WERI-Rb-1 (cell line): ENCODE results near the gene LIN7B.
"Not testable (repeated sequence)": the region's sequence is repeated elsewhere in the genome, so short reads cannot be mapped to it uniquely, and the experiment has no call there.

ENCODE experiments used
- DNase-seq: peaks from one replicate; pipeline ENCODE4 v3.0.0-alpha.2; 2020
- H3K27ac ChIP-seq: fragments of 250-450 bp; sonication (Bioruptor Pico); 2 replicates; pipeline ENCODE4 v1.5.1; 2020; ENCODE audit warnings: mild to moderate bottlenecking, moderate library complexity
- H3K27me3 ChIP-seq: fragments of 250-450 bp; sonication (Bioruptor Pico); 2 replicates; pipeline ENCODE4 v1.5.1; 2021; ENCODE audit warnings: mild to moderate bottlenecking, low read depth, moderate library complexity; ENCODE audit not compliant: insufficient read depth, severe bottlenecking
- H3K36me3 ChIP-seq: fragments of 250-450 bp; sonication (Bioruptor Pico); 2 replicates; pipeline ENCODE4 v1.5.1; 2020; ENCODE audit warnings: mild to moderate bottlenecking, moderate library complexity
- H3K4me3 ChIP-seq: 2 replicates; pipeline ENCODE4 v1.5.1; 2011; ENCODE audit warnings: low read depth, mild to moderate bottlenecking, control low read depth, low read length
- H3K9me3 ChIP-seq: fragments of 250-450 bp; sonication (Bioruptor Pico); 2 replicates; pipeline ENCODE4 v1.5.1; 2021; ENCODE audit warnings: mild to moderate bottlenecking, moderate library complexity; ENCODE audit not compliant: severe bottlenecking
- TF ChIP-seq, protein P1 (sequence below): IDR thresholded peaks from 2 replicates; pipeline ENCODE4 v1.5.1; 2011; ENCODE audit warnings: low read depth, mild to moderate bottlenecking, control low read depth, inconsistent platforms, low read length

Gene LIN7B

GRCh38 chr19:49141352-49141751 is 27.2 kb downstream of the LIN7B start:
- no peaks in the 10 kb centered on the region for H3K9me3 ChIP-seq
- TF ChIP-seq, protein P1, sequence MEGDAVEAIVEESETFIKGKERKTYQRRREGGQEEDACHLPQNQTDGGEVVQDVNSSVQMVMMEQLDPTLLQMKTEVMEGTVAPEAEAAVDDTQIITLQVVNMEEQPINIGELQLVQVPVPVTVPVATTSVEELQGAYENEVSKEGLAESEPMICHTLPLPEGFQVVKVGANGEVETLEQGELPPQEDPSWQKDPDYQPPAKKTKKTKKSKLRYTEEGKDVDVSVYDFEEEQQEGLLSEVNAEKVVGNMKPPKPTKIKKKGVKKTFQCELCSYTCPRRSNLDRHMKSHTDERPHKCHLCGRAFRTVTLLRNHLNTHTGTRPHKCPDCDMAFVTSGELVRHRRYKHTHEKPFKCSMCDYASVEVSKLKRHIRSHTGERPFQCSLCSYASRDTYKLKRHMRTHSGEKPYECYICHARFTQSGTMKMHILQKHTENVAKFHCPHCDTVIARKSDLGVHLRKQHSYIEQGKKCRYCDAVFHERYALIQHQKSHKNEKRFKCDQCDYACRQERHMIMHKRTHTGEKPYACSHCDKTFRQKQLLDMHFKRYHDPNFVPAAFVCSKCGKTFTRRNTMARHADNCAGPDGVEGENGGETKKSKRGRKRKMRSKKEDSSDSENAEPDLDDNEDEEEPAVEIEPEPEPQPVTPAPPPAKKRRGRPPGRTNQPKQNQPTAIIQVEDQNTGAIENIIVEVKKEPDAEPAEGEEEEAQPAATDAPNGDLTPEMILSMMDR, result no peak
- DNase-seq, result no peak

DNA sequence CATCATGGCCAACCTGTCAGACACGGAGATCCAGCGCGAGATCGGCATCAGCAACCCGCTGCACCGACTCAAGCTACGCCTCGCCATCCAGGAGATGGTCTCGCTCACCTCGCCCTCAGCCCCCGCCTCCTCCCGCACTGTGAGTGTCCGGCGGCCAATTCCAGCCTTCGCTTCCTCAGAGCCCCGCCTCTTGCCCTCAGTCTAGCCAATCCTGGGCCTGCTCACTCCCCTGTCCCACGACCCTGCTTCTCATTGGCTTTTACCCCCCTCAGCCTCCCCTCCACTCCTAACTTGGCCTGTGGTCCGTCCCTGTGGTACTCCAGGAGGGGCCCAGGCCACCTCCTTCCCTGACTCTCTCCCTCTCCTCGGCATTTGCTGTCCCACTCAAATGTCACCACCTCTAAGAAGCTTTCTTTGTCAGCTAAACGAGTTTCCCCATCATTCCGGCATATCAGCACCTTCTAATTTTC is 28.7 kb downstream of the LIN7B start:
- TF ChIP-seq, protein P1, result no peak
- H3K9me3 ChIP-seq, result no peaks in the 10 kb centered on the region
- peaks cover 19% of the 10 kb centered on the region for H3K36me3 ChIP-seq
- H3K27ac ChIP-seq, result no peak overlapping the region
- DNase-seq, result peak; percentile 45
- H3K4me3 ChIP-seq, result no peak overlapping the region
- no peaks in the 10 kb centered on the region for H3K27me3 ChIP-seq

More at GRCh38 chr19:49141352-49141751, 27.2 kb downstream of the LIN7B start:
- peaks cover 25% of the 10 kb centered on the region for H3K36me3 ChIP-seq
- H3K27me3 ChIP-seq, result no peaks in the 10 kb centered on the region
- H3K27ac ChIP-seq, result no peak overlapping the region
- no peak overlapping the region for H3K4me3 ChIP-seq

DNA sequence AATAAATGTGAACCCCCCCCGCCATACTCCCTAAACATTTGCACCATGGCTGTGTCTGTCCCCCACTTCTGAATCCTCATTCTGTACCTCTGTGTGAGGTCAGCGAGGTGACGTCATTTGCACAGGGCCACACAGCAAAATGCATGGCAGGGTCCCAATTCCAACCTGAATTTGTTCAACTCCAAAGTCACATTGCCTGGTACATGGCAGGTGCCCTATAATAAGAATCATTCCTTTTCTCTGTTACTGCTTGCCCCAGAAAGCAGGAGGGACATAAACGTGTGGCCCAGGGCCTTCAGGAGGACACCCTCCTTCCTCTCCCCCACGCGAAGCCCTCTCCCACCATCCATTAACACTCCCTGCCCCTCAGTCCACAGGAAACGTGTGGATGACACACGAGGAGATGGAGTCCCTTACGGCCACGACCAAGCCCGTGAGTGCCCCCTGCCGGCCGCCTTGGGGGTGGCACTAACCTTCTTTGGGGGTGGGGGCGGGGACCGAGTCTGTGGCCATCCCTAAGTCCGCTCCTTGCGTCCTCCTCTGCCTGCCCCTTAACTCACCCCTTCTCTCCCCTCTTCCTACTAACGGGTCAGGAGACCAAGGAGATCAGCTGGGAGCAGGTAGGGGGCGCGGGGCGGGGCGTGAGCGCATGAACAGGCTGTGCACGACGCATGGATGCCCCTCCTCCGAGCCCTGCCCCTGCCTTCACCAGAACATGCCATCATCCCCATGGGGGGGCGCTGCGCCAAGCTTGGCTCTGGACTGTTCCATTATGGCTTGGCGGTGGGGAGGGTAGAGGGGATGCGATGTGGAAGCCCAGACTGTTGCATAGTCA is 31.6 kb downstream of the LIN7B start:
- Histone ChIP-seq H3K27me3 (no peaks in the 10 kb centered on the region), H3K36me3 (peaks cover 17% of the 10 kb centered on the region), H3K27ac (no peak overlapping the region), H3K4me3 (no peak overlapping the region), H3K9me3 (no peaks in the 10 kb centered on the region)
- DNase-seq, result peak; percentile 79
- TF ChIP-seq, protein P1, result peak; percentile 79

DNA sequence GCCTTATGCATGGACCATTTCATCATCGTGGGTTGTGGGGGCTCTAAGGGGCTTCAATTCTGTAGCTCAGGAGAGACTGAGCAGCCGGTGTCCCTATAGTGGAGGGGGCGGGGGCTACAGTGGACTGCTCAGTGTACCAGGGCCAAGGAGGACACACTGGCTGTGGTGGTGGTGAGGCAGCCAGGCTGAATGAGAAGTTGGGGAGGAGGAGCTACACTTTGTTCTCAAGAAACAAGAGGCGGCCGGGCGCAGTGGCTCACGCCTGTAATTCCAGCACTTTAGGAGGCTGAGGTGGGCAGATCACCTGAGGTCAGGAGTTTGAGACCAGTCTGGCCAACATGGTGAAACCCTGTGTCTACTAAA is 32.2 kb downstream of the LIN7B start:
- not testable (repeated sequence) for H3K9me3 ChIP-seq, H3K4me3 ChIP-seq, H3K27ac ChIP-seq, H3K27me3 ChIP-seq, DNase-seq
- peaks cover 13% of the 10 kb centered on the region for H3K36me3 ChIP-seq

DNA sequence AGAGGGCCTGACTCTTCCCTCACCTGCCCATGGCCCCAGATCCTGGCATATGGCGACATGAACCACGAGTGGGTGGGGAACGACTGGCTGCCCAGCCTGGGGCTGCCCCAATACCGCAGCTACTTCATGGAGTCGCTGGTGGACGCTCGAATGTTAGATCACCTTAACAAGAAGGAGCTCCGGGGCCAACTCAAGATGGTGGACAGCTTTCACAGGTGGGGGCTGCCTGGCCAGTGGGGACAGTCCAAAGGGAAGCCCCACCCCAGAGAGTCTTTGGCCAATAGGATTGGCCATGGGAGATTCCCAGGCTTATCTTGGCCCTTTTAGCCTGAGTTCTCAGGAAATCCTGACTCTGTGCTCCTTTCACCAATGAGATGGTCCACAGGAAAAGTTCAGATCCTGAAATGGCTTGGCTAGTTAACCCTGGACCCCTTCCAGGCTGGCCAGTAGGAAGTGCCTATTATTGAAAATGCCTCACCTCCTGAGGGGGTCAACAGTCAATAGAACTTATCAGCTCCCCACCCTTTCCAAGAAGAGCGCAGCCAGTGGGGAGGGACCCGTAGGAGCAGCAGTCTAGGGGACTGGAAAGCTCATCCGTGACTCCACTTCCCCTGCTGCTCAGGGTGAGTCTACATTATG is 34.0 kb downstream of the LIN7B start:
- no peaks in the 10 kb centered on the region for H3K27me3 ChIP-seq
- H3K27ac ChIP-seq, result peak overlapping the region; percentile 54
- H3K4me3 ChIP-seq, result peak overlapping the region; percentile 90
- no peak for DNase-seq
- peaks cover 7% of the 10 kb centered on the region for H3K36me3 ChIP-seq
- H3K9me3 ChIP-seq, result no peaks in the 10 kb centered on the region
- TF ChIP-seq, protein P1, result no peak

- H3K27me3 ChIP-seq, result no peaks in the 10 kb centered on the region
- TF ChIP-seq, protein P1, result no peak
- H3K36me3 ChIP-seq, result peaks cover 7% of the 10 kb centered on the region
- peak overlapping the region; percentile 90 for H3K4me3 ChIP-seq
- H3K9me3 ChIP-seq, result no peaks in the 10 kb centered on the region
- peak; percentile 99 for DNase-seq
- peak overlapping the region; percentile 90 for H3K27ac ChIP-seq
Observed at GRCh38 chr19:49148784-49149651, 34.8 kb downstream of the LIN7B start.
